K562 (cell line): ENCODE measurements around the gene MAP4K1. TPM values are rescaled to one million over a fixed set of nuclear protein-coding genes. Genes with fewer than 3 reads are reported as not detected.

Experiments used
- ARNT ChIP-seq, 2 experiments: fragments of 450-650 bp; IDR thresholded peaks; 2 replicates each; pipeline ENCODE4 v1.6.1; 2016; ENCODE audit warnings: mild to moderate bottlenecking in 1 of 2
- C11orf30 ChIP-seq: fragments of 450-650 bp; IDR thresholded peaks from 2 replicates; pipeline ENCODE4 v1.6.1; 2016; ENCODE audit warnings: low read depth, mild to moderate bottlenecking
- CHD2 ChIP-seq: IDR thresholded peaks from 2 replicates; pipeline ENCODE4 v1.6.1; 2011; ENCODE audit warnings: low read depth, low read length
- ELF2 ChIP-seq: fragments of 250-450 bp; sonication (Bioruptor Pico); IDR thresholded peaks from 2 replicates; pipeline ENCODE4 v1.5.0; 2021; ENCODE audit warnings: mild to moderate bottlenecking
- HNRNPK ChIP-seq: fragments of 200-400 bp; formaldehyde crosslinking; IDR thresholded peaks from one replicate; pipeline ENCODE4 v1.6.1; 2018; ENCODE audit warnings: mild to moderate bottlenecking, low read depth, low read length; ENCODE audit not compliant: poor library complexity, severe bottlenecking
- HSF4 ChIP-seq: fragments of 250-450 bp; sonication (Bioruptor Pico); IDR thresholded peaks from 2 replicates; pipeline ENCODE4 v2.1.2; 2022; ENCODE audit warnings: mild to moderate bottlenecking, moderate library complexity, borderline replicate concordance
- L3MBTL2 ChIP-seq: fragments of 450-650 bp; IDR thresholded peaks from 2 replicates; pipeline ENCODE4 v1.6.1; 2016; ENCODE audit warnings: mild to moderate bottlenecking, moderate library complexity
- MBD2 ChIP-seq: sonication (generic); IDR thresholded peaks from 2 replicates; pipeline ENCODE4 v1.6.1; 2016; ENCODE audit warnings: low read depth, borderline replicate concordance
- MCM7 ChIP-seq, 2 experiments: fragments of 450-650 bp; IDR thresholded peaks; 2 replicates each; pipeline ENCODE4 v1.6.1; 2016 to 2018
- MEIS2 ChIP-seq: fragments of 450-650 bp; IDR thresholded peaks from 2 replicates; pipeline ENCODE4 v1.6.1; 2014; ENCODE audit warnings: mild to moderate bottlenecking; ENCODE audit not compliant: partially characterized antibody
- NFE2 ChIP-seq: IDR thresholded peaks from 2 replicates; pipeline ENCODE4 v1.6.1; 2014; ENCODE audit warnings: antibody characterized with exemption, low read depth
- NFYB ChIP-seq: IDR thresholded peaks from 2 replicates; pipeline ENCODE4 v1.6.1; 2011; ENCODE audit warnings: mild to moderate bottlenecking, moderate library complexity; ENCODE audit not compliant: insufficient read length; ENCODE audit errors: extremely low read depth
- NR2C2 ChIP-seq, 2 experiments: fragments of 200-800 bp in 1 of 2; sonication (Bioruptor generic) in 1 of 2; sonication (generic) in 1 of 2; formaldehyde crosslinking in 1 of 2; IDR thresholded peaks; 2 replicates each; pipeline versions ENCODE4 v1.6.1 to v1.8.0; 2016 to 2022; ENCODE audit warnings: mild to moderate bottlenecking in 1 of 2, missing compliant biosample characterization in 1 of 2, missing genetic modification characterization in 1 of 2, missing genetic modification reagents in 1 of 2
- PHTF2 ChIP-seq: fragments of 250-450 bp; sonication (Bioruptor Pico); IDR thresholded peaks from 2 replicates; pipeline ENCODE4 v1.5.0; 2021; ENCODE audit warnings: mild to moderate bottlenecking
- PYGO2 ChIP-seq: fragments of 450-650 bp; IDR thresholded peaks from 2 replicates; pipeline ENCODE4 v1.6.1; 2016; ENCODE audit warnings: mild to moderate bottlenecking, missing genetic modification characterization, moderate library complexity, missing compliant biosample characterization
- SMARCE1 ChIP-seq: fragments of 450-650 bp; IDR thresholded peaks from 2 replicates; pipeline ENCODE4 v1.7.1; 2016; ENCODE audit warnings: mild to moderate bottlenecking
- TAL1 ChIP-seq: fragments of 450-650 bp; IDR thresholded peaks from 2 replicates; pipeline ENCODE4 v1.6.1; 2016; ENCODE audit warnings: mild to moderate bottlenecking
- TARDBP ChIP-seq: fragments of 450-650 bp; IDR thresholded peaks from 2 replicates; pipeline ENCODE4 v1.6.1; 2016
- TBP ChIP-seq: optimal IDR thresholded peaks from 2 replicates; pipeline ENCODE3; 2011; ENCODE audit warnings: low read depth, low read length, improper control_type of control experiment
- ZKSCAN8 ChIP-seq: fragments of 200-800 bp; sonication (Bioruptor generic); IDR thresholded peaks from 2 replicates; pipeline ENCODE4 v1.6.1; 2016; ENCODE audit warnings: missing genetic modification characterization, missing compliant biosample characterization
- ZNF253 ChIP-seq: fragments of 250-450 bp; sonication (Bioruptor Pico); conservative IDR thresholded peaks from 2 replicates; pipeline ENCODE4 v1.6.1; 2021; ENCODE audit warnings: mild to moderate bottlenecking
- ZNF263 ChIP-seq: sonication (generic); formaldehyde crosslinking; IDR thresholded peaks from 2 replicates; pipeline ENCODE4 v1.8.0; 2022; ENCODE audit warnings: mild to moderate bottlenecking, missing genetic modification reagents, borderline replicate concordance
- ZNF384 ChIP-seq: IDR thresholded peaks from 2 replicates; pipeline ENCODE4 v1.6.1; 2012; ENCODE audit warnings: low read depth, low read length, improper control_type of control experiment
- ZNF764 ChIP-seq: fragments of 250-450 bp; sonication (Bioruptor Pico); IDR thresholded peaks from 2 replicates; pipeline ENCODE4 v1.4.0; 2020; ENCODE audit warnings: low read depth, mild to moderate bottlenecking, moderate library complexity
- ZNF830 ChIP-seq: fragments of 250-450 bp; sonication (Bioruptor Pico); IDR thresholded peaks from 2 replicates; pipeline ENCODE4 v1.5.0; 2021; ENCODE audit warnings: mild to moderate bottlenecking
- polyA plus RNA-seq, 8 experiments: library from polyadenylated mRNA; depleted of rRNA in 4 of 8; stranded (reverse) in 5 of 8; unstranded in 3 of 8; fragments of >200 nt; fragmentation: Nextera tagmentation in 2 of 8; fragmentation: Illumina TruSeq in 1 of 8; extraction: Ambion mirVana in 2 of 8; extraction: Trizol in 1 of 8; gene quantifications; 2 replicates each; pipeline versions ENCODE4 v1.2.1 to v1.2.3, GENCODE V29; 2011 to 2014; ENCODE audit warnings: inconsistent platforms in 1 of 8, missing spikeins in 1 of 8
- total RNA-seq, 7 experiments: library from RNA; depleted of rRNA in 6 of 7; stranded (reverse); fragments of >200 nt in 6 of 7; fragmentation: Illumina TruSeq in 2 of 7; extraction: Trizol in 2 of 7; gene quantifications; 2 replicates each; pipeline versions ENCODE4 v1.2.1 to v1.2.3, GENCODE V29; 2011 to 2021; ENCODE audit warnings: low replicate concordance in 1 of 7
- TF ChIP-seq, protein P1 (sequence below), 2 experiments: fragments of 450-650 bp in 1 of 2; sonication (generic) in 1 of 2; formaldehyde crosslinking; conservative IDR thresholded peaks; 2 replicates each; pipeline versions ENCODE4 v1.4.0 to v1.8.1; 2020 to 2022; ENCODE audit warnings: mild to moderate bottlenecking in 1 of 2, missing genetic modification reagents in 1 of 2
- TF ChIP-seq, protein P2 (sequence below): fragments of 450-650 bp; IDR thresholded peaks from 2 replicates; pipeline ENCODE4 v1.6.1; 2016
- TF ChIP-seq, protein P3 (sequence below): fragments of 200-800 bp; sonication (Bioruptor generic); IDR thresholded peaks from 2 replicates; pipeline ENCODE4 v1.6.1; 2017; ENCODE audit warnings: missing genetic modification characterization, missing compliant biosample characterization

MAP4K1 gene
- total and polyA plus RNA-seq, 9 of the 15 experiments (the other 6 are each of a cell fraction or from before 2014, with no cell fraction given), result 0.14 to 3.2 (median 0.73) TPM; not detected in 1

DNA sequence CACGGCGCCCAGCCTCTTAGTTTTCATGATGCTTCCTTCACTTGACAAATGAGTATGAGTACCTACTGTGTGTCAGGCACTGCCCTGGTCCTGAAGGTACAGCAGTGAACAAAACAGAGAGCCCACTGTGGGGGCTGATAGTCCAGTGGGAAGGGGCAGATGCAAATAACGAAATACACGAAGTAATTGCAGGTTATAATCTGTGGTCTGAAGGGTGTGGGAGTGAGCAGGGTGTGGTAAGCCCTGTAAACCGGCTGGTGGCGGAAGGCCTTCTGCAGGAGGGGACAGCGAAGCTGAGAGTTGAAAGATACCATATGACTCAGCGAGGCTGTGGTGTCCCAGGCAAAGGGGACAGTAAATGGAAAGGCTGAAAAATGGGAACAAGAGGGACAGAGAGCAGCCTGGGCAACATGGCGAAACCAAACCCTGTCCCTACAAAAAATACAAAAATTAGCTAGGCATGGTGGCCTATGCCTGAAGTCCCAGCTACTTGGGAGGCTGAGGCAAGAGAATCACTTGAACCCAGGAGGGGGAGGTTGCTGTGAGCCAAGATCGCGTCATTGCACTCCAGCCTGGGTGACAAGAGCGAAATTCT lies 60.5 kb downstream of the MAP4K1 start (continued):
- TF ChIP-seq, protein P1, sequence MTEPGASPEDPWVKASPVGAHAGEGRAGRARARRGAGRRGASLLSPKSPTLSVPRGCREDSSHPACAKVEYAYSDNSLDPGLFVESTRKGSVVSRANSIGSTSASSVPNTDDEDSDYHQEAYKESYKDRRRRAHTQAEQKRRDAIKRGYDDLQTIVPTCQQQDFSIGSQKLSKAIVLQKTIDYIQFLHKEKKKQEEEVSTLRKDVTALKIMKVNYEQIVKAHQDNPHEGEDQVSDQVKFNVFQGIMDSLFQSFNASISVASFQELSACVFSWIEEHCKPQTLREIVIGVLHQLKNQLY (CRISPR knock-in tag; conservative IDR thresholded peaks at IDR 0.05), result no peak
- TF ChIP-seq PYGO2 (tag) (no peak), ZKSCAN8 (CRISPR knock-in tag) (no peak), MCM7 (IDR thresholded peaks at IDR 0.05) (no peak), SMARCE1 (peak; percentile 94), L3MBTL2 (peak; percentile 64; the same call in 1 of the 2 replicates), NFE2 (peak; percentile 95), ARNT (IDR thresholded peaks at IDR 0.05) (peak in 1 of 2 experiments; percentile 78; a peak in 1 of 4 replicates), ZNF384 (no peak), TBP (peak; percentile 22), ZNF764 (no peak), HNRNPK (no peak), C11orf30 (peak; percentile 90), ZNF263 (CRISPR knock-in tag) (peak; percentile 26; the same call in 1 of the 2 replicates), CHD2 (no peak), HSF4 (CRISPR knock-in tag) (no peak), TARDBP (no peak), PHTF2 (CRISPR knock-in tag) (no peak), MBD2 (no peak), ZNF253 (CRISPR knock-in tag) (no peak), MEIS2 (peak; percentile 85), ELF2 (CRISPR knock-in tag) (no peak), ZNF830 (CRISPR knock-in tag) (no peak), NFYB (no peak), NR2C2 (CRISPR knock-in tag; IDR thresholded peaks at IDR 0.05) (no peak), NR2C2 (tag; IDR thresholded peaks at IDR 0.05) (peak; percentile 32; the same call in 1 of the 2 replicates), TAL1 (peak; percentile 56)
- TF ChIP-seq, protein P2, sequence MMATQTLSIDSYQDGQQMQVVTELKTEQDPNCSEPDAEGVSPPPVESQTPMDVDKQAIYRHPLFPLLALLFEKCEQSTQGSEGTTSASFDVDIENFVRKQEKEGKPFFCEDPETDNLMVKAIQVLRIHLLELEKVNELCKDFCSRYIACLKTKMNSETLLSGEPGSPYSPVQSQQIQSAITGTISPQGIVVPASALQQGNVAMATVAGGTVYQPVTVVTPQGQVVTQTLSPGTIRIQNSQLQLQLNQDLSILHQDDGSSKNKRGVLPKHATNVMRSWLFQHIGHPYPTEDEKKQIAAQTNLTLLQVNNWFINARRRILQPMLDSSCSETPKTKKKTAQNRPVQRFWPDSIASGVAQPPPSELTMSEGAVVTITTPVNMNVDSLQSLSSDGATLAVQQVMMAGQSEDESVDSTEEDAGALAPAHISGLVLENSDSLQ, result peak; percentile 36
- TF ChIP-seq, protein P3, sequence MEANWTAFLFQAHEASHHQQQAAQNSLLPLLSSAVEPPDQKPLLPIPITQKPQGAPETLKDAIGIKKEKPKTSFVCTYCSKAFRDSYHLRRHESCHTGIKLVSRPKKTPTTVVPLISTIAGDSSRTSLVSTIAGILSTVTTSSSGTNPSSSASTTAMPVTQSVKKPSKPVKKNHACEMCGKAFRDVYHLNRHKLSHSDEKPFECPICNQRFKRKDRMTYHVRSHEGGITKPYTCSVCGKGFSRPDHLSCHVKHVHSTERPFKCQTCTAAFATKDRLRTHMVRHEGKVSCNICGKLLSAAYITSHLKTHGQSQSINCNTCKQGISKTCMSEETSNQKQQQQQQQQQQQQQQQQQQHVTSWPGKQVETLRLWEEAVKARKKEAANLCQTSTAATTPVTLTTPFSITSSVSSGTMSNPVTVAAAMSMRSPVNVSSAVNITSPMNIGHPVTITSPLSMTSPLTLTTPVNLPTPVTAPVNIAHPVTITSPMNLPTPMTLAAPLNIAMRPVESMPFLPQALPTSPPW (CRISPR knock-in tag), result peak; percentile 64
